Esophagus squamous epithelium (tissue), 4 donors: ENCODE results near the gene PPP1R8.

Experiments
- CTCF ChIP-seq, 6 experiments: fragments of 450-650 bp in 4 of 6; fragments of 200-600 bp in 2 of 6; sonication (generic) in 2 of 6; IDR thresholded peaks; one replicate each; pipeline ENCODE4 v1.5.1; 2016 to 2019; ENCODE audit warnings: antibody characterized with exemption in 6 of 6, mild to moderate bottlenecking in 4 of 6, moderate library complexity in 4 of 6
- POLR2A ChIP-seq, 4 donors: fragments of 450-650 bp; IDR thresholded peaks; one replicate each; pipeline ENCODE4 v1.6.1; 2017; ENCODE audit warnings: antibody characterized with exemption in 4 of 4, mild to moderate bottlenecking in 4 of 4, moderate library complexity in 3 of 4

- no peak for TF ChIP-seq CTCF (IDR thresholded peaks at IDR 0.05)
- no peak for TF ChIP-seq POLR2A (IDR thresholded peaks at IDR 0.05)
Measured at GRCh38 chr1:27789540-27790041, 41.0 kb upstream of the PPP1R8 start.
